ENCODE measurements around the gene FIS1. TPM values are rescaled to one million over a fixed set of nuclear protein-coding genes. Genes with fewer than 3 reads are reported as not detected.
"Not testable (repeated sequence)": the region's sequence is repeated elsewhere in the genome, so short reads cannot be mapped to it uniquely, and the experiment has no call there.

The FIS1 gene
- total RNA-seq, 1 experiment from 2014 or later: 124 TPM

DNA sequence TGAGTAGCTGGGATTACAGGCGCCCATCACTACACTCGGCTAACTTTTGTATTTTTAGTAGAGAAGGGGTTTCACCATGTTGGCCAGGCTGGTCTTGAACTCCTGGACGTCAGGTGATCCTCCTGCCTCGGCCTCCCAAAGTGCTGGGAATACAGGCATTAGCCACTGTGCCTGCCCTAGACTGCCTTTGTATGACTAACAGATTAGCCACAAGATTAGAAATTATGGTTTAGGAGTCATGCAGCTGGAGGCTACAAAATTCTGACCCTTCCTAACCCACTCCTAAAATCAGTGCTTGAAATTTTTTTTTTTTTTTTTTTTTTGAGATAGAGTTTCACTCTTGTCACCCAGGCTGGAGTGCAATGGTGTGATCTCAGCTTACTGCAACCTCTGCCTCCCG is 47.7 kb upstream of the FIS1 start:
- H2BK5ac ChIP-seq (ENCODE audit: insufficient read length, low read length); H3K4me2 ChIP-seq (ENCODE audit: insufficient read depth, insufficient read length, low read length); H3K14ac ChIP-seq (ENCODE audit: insufficient read depth, low read length); H4K20me1 ChIP-seq (ENCODE audit: control insufficient read depth, insufficient read depth, insufficient read length); H3K4ac ChIP-seq (ENCODE audit: low read depth, low read length); H2AFZ ChIP-seq (ENCODE audit: low read length); H3K9ac ChIP-seq (ENCODE audit: extremely low read depth, insufficient read length, low read length); H2BK12ac ChIP-seq (ENCODE audit: insufficient read length, low read depth, low read length); H3K79me1 ChIP-seq (ENCODE audit: insufficient read depth, low read depth, low read length, poor library complexity, severe bottlenecking); H2AK5ac ChIP-seq (ENCODE audit: insufficient read length, low read length); H4K8ac ChIP-seq (replicated peaks; ENCODE audit: insufficient read length, low read depth, low read length); H3K79me2 ChIP-seq (ENCODE audit: insufficient read depth, low read length); H3K36me3 Mint-ChIP-seq (ENCODE audit: insufficient read depth in 1 of 3, low read depth in 3 of 3); H3K9me3 ChIP-seq (ENCODE audit: control insufficient read depth, low read depth, low read length); H4K5ac ChIP-seq (ENCODE audit: insufficient read length, low read depth, low read length); H3K27me3 Mint-ChIP-seq (ENCODE audit: low read depth); H3K27me3 ChIP-seq (ENCODE audit: insufficient read depth, low read length); H3T11ph ChIP-seq (ENCODE audit: low read length); H2BK120ac ChIP-seq (ENCODE audit: low read depth, low read length, poor library complexity, severe bottlenecking); H2BK15ac ChIP-seq (ENCODE audit: low read depth, low read length); H3K56ac ChIP-seq (ENCODE audit: insufficient read length, low read depth, low read length); H3K27ac ChIP-seq (ENCODE audit: insufficient read length, low read depth, low read length); H3K23me2 ChIP-seq (ENCODE audit: insufficient read length, low read depth, low read length, poor library complexity, severe bottlenecking); H3K23ac ChIP-seq (ENCODE audit: insufficient read length, low read depth, low read length); H3K18ac ChIP-seq (ENCODE audit: insufficient read length, low read depth, low read length); H3K9me3 Mint-ChIP-seq; DNase-seq; H2BK20ac ChIP-seq (ENCODE audit: low read depth, low read length, poor library complexity, severe bottlenecking): not testable (repeated sequence)
- Mint-ChIP-seq H3K4me3 (0 out of 5 replicates have a peak overlapping the region, but pooled peaks of 1 of the 2 experiments have one; percentile 17), H3K4me1 (peaks cover 50 to 54% of the 10 kb centered on the region in 2 experiments), H3K27ac (peak overlapping the region in 2 of 3 experiments; percentile 99; a peak in 5 of 7 replicates)
- Histone ChIP-seq H4K91ac (ENCODE audit: insufficient read length, low read depth, low read length) (peak overlapping the region; percentile 21), H3K4me1 (ENCODE audit: insufficient read depth, low read length) (peaks cover 11% of the 10 kb centered on the region; the same call in 1 of the 2 replicates)
- WGBS (ENCODE audit: extremely low coverage, insufficient read length, low lambda C conversion rate): no CpG with 5 or more reads among the region's 5 CpGs

Data from H9 (cell line).